ENCODE data around the gene ZNF613.
"Not testable (repeated sequence)": the region's sequence is repeated elsewhere in the genome, so short reads cannot be mapped to it uniquely, and the experiment has no call there.

DNA sequence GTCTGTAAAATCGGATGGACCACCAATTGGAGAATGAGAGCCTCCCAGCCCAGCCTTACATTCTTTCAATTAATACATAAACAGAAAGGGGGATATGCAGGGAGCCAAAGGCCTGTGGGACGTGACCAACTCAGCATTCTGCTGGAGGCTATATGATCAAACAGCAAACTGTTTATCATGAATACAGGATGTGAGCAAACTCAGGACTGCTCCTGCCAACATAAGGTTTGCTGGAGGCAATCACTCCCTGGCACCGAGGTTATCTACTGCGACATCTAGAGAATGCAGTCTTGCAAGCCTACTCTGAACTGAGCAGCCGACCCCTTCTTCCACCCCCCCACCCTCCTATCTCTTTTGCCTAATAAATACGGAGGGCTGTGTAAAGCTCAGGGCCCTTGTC is 53.7 kb downstream of the ZNF613 start:
- TF ChIP-seq, protein P1, sequence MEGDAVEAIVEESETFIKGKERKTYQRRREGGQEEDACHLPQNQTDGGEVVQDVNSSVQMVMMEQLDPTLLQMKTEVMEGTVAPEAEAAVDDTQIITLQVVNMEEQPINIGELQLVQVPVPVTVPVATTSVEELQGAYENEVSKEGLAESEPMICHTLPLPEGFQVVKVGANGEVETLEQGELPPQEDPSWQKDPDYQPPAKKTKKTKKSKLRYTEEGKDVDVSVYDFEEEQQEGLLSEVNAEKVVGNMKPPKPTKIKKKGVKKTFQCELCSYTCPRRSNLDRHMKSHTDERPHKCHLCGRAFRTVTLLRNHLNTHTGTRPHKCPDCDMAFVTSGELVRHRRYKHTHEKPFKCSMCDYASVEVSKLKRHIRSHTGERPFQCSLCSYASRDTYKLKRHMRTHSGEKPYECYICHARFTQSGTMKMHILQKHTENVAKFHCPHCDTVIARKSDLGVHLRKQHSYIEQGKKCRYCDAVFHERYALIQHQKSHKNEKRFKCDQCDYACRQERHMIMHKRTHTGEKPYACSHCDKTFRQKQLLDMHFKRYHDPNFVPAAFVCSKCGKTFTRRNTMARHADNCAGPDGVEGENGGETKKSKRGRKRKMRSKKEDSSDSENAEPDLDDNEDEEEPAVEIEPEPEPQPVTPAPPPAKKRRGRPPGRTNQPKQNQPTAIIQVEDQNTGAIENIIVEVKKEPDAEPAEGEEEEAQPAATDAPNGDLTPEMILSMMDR (IDR thresholded peaks at IDR 0.05; ENCODE audit: low read depth, low read length, poor library complexity, severe bottlenecking), result not testable (repeated sequence)
- TF ChIP-seq EZH2phosphoT487 (IDR thresholded peaks at IDR 0.05; ENCODE audit: borderline replicate concordance, low read length), result not testable (repeated sequence)

Measured in DOHH2 (cell line).